NOMO-1 treated with DMSO at 0.1 percent for 48 hours (cell line): Measurements from ENCODE around the gene IFIT3.

Source experiments
- DNase-seq: peaks from one replicate; lab custom pipeline; 2025; ENCODE audit not compliant: unreplicated experiment; lab: John Stamatoyannopoulos, UW

The IFIT3 gene

GRCh38 chr10:89357096-89357495 is 29.3 kb downstream of the IFIT3 start:
- no peak for DNase-seq

DNA sequence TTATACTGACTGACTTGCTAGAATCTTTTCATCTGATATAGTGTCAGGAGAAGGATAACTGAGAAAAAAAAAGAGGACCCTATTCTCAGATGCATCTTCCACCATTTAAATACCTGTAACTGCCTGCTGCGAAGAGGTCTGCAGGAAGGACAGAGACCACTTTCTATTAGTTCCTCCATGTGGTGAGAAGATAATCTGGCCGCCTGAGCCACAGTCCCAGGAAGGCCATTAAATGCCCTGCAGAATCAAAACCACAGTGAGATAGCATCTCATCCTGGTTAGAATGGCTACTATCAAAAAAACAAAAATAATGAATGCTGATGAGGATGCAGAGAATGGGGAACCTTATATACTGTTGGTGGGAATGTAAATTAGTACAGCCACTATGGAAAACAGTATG is 30.2 kb downstream of the IFIT3 start:
- no peak for DNase-seq

DNA sequence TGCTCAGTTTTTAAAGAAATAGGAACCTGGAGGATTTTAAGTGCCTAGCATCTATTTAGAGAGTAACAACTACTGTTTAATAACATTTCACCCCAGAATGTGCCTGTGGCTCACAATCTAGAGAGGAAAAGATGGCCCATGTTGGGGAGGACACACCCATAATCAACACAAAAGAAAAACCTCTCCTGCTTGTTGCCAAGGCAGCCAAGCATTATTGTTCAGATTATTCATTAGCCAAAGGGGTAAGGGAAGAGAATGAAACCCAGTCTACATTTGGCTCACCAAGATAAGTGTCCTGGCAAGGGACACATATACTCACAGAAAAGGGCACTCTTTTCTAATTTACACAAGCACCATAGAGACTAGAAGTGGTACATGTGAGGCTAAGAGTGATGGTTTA is 32.4 kb downstream of the IFIT3 start:
- no peak for DNase-seq

DNA sequence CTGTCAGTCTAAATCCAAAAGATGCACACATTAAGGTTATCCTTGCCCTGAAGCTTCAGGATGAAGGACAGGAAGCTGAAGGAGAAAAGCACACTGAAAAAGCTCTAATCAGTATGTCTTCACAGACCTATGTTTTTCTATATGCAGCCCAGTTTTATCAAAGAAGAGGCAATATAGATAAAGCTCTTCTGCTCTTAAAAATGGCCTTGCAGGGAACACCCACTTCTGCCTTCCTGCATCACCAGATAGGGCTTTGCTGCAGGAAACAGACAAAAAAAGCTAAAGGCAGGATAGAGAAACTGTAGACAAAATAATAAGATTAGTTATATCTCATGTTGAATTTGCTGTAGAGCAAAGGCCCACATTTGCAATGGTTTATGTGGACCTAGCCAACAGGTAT is 35.1 kb downstream of the IFIT3 start:
- DNase-seq = no peak

DNA sequence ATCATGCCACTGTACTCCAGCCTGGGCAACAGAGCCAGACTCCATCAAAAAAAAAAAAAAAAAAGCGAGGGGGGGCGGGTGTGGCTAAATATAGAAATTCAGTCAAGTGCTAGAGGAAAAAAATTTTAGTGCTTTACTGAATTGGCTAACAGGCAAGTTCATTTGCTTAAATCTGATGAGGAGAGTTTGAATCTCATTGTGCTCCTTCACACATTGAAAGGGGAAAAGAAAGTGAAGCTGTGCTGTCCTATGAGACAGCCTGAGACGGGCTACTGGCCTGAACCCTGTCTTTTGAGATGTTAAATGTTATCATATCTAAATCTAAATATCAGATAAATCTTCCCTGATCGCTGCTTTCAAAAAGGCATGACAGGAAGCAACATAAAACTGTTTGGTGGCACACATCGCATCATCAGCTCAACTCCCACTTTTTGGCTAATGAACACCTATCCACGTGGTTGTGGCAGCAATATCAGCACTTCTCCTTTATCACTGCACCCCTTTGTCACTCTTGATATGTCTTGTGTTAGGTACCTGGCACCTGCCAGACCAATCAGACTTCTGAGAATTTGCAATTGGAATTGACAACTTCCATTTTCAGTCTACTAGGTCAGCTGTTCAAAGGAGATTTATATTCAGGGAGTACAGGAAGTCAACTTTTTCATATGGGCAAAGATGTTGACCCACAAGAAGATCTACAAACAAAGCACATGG is 36.1 kb downstream of the IFIT3 start:
- DNase-seq = no peak

DNA sequence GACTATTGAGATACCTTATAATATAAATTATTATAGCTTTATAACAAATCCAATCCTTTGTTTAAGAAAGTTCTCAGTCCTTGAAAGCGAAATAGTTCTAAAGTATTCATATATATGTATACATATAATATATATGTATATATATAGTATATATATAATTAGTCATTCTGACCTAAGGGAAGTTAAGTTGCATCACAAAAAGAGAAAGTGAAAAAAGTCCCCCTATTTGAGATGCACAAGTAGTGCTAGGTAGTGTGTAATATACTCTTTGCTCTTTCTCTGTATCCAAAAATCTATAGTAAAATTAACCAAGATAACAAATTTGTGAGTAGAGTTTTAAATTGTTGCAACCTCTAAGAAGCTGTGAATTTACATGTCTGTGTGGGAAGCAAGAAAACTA is 36.7 kb downstream of the IFIT3 start:
- DNase-seq = peak; percentile 21

GRCh38 chr10:89367529-89367928 is 39.7 kb downstream of the IFIT3 start:
- no peak for DNase-seq

DNA sequence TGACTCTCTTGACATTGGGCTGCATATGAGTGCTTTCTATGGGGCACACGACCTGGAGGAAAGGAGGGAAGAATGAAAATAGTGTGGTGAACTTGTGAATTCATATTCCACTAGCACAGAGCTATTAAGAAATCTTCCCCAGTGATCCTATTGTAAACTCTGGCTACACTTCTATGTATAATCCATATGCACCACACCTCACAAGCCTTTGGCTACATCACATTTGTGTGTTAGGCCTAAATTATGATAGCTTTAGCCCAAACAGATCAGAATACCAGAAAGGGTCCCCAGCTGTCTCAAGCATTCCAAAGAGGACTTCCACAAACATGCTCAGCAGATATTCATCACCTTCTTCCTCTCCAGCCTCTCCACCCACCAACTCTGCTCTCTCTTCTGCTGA is 40.3 kb downstream of the IFIT3 start:
- no peak for DNase-seq

DNA sequence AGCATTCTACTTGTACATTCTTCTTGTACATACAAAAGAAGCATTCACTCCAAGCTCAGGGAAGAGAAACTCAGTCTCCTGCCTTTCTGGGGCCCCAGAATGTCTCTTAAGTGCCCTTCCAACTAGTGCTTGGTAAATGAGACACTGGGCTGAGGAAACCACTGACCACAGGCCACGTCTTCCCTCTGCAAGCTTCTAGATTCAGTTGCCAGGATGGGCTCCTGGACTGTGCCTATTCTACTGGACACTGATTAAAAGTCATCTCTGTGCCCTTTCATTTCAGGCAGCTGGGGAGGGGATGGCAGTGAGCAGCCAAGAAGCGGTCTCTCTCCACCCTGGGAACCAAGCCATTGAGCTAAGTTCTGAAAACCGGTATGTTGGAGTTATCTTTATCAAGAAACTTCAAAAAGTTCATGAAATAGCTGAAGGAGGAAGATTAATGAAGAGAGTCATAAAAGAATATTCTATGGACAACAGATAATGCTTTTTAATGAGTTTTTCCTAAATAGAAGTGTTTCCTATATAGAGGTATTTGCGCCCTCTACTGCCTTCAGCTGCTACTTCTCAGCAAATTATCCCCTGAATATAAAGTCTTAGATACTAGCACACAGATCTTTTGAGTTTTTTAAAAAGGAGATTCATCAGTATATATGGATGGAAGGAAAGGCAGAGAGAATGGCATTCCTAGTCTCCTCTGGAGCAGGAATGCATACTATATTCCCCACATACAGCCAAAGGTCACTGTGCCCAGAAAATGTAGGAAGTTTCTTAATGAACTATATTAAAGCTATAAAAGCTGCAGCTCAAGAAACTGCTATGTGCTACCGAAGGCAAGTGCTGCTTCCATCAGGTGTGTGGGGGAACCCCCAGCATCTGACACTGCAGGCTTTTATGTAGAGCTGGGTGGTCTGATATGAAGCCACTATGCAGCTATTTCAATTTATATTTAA is 41.6 kb downstream of the IFIT3 start:
- peak; percentile 39 for DNase-seq

DNA sequence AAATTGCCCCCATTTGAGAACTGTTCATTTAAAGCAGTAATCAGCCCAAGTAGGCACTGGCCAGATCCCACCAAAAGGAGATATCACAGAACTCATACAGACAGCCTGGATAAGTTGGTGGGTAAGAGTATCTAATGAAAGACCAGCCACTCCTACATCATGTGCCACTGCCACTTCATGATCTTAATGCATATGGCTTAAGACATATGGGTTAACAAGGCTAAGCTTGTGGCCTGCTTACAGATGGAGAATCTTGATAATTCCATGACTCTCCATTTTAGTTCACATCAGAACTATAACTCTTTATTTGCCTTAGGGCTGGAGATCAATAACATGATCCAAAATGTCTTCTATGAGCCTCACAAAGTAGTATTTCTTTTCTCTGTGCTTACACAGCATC is 43.3 kb downstream of the IFIT3 start:
- DNase-seq = no peak

GRCh38 chr10:89371987-89372386 is 44.2 kb downstream of the IFIT3 start:
- DNase-seq = no peak

DNA sequence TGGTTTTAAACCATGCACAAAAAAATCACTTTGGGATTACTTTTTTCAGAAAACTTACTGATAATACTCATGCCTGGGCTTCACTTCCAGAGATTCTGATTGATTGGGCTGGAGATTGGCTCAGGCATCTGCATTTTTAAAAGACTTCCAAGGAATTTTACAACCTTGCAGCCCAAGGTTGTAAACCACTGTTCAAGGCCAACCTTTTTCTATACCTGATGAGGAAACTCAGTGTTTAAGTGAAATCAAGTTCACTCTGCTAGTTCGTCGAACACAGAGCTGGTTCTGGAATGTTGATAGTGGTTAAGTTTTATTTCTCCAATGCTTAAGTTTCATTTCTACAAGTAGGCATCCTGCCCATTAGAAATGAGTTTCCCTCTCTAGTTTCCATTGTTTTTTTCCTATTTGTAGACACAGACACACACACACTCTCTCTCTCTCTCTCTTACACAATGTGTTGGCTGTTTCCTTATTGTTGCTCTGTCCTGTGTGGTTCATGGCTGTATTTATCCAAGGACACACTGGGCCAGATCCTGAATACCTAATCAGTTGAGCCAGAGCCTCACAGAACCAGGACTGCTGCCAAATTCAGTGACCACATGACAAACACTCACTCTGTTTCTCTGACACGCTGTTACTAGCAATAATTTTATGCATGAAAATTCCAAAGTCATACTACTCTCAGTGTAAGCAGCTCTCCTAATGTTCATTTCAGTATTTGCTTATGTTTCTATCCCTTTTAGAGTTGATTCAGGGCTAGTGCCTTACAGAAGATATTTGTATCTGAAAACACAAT is 46.3 kb downstream of the IFIT3 start:
- no peak for DNase-seq

DNA sequence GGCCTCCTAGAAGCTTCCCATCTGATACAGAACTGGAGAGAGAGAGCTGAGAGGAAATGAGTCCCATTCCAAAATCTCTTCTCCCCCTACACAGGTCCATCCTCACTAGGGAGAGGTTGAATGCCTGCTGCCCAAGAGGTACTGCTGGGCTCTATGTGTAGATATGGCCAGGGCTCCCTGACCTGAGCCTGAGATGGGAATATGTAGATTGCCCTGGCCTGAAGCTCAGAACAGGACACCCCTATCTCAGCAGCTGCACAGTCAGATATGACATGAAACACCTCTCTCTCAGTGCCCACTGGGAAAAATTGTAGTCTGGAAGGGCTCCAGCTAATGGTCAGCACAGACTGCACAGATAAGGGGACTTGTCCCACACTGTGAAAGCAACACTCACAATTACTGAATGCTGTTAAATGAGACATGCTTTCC is 46.9 kb downstream of the IFIT3 start:
- no peak for DNase-seq

- no peak for DNase-seq
These were observed 50.2 kb downstream of the IFIT3 start, which contains the start of gene IFIT1B for GRCh38 chr10:89377705-89378637. IFIT1B (plus strand) TSS chr10:89378056; CDS start chr10:89378136, 80 bp downstream.

GRCh38 chr10:89379103-89379502 is 51.3 kb downstream of the IFIT3 start:
- no peak for DNase-seq

GRCh38 chr10:89382757-89383156 is 55.0 kb downstream of the IFIT3 start:
- DNase-seq = no peak

DNA sequence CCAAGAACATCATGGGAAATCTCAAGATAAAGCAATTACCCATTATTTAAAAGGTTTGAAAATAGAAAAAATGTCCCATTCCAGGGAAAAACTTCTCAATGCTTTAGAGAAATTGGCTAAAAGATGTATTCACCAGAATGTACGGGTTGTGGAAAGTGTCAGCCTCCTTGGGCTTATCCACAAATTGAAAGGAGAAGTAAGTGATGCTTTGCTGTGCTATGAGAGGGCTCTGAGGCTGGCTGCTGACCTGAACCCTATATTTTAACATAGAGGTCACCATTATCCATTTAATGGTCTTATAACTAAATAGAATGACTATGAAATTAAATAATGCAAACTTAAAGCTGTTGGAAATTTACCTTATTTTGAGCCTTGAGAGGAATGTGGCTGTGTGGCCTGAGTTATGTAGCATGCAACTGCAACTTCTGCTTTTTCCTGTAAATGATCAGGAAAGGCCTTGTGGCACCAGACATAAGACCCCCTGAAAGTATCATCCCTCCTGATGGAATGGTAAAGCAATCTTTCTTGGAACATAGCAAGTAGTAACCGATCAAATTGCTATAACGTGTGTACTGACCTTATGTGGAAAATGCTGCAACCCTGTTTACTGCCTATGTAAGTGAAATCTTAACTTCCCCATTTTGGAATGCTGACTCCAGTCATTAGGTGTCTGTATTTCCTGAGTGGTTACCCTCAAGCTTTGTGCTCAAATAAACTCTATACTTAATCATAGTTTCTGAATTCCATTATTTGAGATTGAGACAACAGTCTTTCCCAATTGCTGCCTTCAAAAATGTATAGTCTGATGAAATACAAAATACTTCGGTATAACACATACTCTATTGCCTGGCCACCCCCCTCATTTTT is 56.9 kb downstream of the IFIT3 start:
- peak; percentile 90 for DNase-seq

DNA sequence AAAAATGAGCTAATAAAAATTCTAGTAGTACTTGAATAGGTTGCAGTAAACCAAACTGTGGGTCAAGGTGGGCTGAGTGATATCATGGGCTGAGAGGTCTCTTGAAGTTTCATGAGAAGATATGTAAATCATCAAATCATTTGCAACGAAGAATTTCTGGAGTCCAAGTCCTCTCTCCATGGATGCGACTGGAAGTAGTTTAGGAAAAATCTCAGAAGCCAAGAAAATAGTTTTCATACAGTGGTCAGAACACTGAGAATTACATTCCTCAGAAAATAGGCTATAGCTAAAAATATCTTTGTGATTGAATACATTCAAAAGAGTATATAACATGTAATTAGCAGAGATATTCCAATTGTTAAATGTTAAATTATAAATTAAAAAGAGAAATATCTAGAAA is 61.0 kb downstream of the IFIT3 start:
- DNase-seq = no peak

GRCh38 chr10:89389254-89389653 is 61.5 kb downstream of the IFIT3 start:
- DNase-seq = peak; percentile 26
